ENCODE measurements around the gene VWA5B1. TPM values are rescaled to one million over a fixed set of nuclear protein-coding genes. Genes with fewer than 3 reads are reported as not detected.

Gene VWA5B1
- not detected in 2 replicates for total RNA-seq (2012; rRNA removed)
- polyA plus RNA-seq (2012; rRNA removed): not detected in 2 replicates
- polyA plus RNA-seq (2012; cell fraction: cytosol; rRNA removed): not detected in 2 replicates
- not detected in 2 replicates for polyA plus RNA-seq (2012; cell fraction: nucleus; rRNA removed; ENCODE audit: low replicate concordance)
- not detected for Bru-seq, nascent RNA
- BruChase-seq, experiment 1, labeled RNA remaining after a 6-hour chase: not detected
- not detected for BruChase-seq, experiment 2, labeled RNA remaining after a 2-hour chase
- long read RNA-seq: 0 reads

DNA sequence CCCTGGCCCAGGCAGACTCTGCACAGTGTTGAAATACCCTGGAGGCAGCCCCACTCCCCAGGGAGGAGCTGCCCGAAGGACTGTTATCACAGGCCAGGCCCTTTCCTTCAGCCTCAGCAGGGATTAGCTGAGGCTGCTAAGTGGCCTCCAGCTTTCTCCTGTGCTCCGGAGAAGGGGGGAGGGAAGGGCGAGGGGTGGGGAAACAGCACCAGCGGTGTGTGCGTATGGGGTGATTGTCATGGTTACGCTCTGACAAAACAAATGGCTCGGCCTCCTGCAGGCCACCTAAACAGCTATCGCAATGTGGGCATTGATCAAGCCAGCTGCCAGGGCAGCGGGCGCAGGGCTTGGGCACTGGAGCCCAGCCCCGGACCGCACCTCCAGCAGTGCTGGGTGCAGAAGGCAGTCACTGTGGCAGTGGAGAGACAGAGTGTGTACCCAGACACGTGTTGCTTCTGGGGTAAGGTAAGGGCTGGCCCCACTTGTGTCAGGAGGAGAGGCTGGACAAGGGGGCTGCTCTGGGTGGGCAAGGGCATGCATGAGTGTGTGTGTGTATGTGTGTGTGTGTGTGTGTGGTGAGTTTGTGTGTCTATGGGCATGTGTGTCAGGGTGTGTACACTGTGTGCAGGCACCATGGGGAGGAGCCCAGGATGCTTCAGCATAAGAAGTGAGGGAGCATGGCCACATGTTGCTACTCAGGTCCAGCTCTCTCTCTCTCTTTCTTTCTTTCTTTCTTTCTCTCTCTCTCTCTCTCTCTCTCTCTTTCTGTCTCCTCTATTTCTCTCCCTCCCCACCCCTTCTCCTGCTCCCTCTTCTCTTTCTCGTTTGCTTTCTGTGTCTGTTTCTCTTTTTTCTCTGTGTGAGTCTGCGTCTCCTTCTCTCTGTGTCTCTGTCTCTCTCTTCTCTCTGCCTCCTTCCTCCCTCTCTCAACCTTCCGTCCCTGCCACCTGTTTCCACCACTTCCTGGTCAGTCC is at the start of gene VWA5B1:
Gene VWA5B1 (plus strand): TSS at position 252 of the 974 bp plus-strand sequence. CDS start 19,727 bp downstream, outside the sequence.
- Histone ChIP-seq H4K91ac (ENCODE audit: insufficient read depth, low read depth, low read length) (no peak within 1 kb of the TSS), H3K4me3 (ENCODE audit: insufficient read depth, low read depth, low read length) (no peak within 1 kb of the TSS), H2BK5ac (ENCODE audit: low read depth, low read length, poor library complexity, severe bottlenecking) (no peak within 1 kb of the TSS), H3K4me2 (ENCODE audit: low read depth, low read length) (no peak within 1 kb of the TSS), H2AFZ (replicated peaks; ENCODE audit: low read length, poor library complexity) (no peak within 1 kb of the TSS), H3K4ac (ENCODE audit: low read depth, low read length) (no peak within 1 kb of the TSS), H3K56ac (ENCODE audit: extremely low read depth, insufficient read depth, low read length) (no peak within 1 kb of the TSS), H2BK20ac (ENCODE audit: low read depth, low read length) (no peak within 1 kb of the TSS), H3K23ac (ENCODE audit: low read depth, low read length) (no peak within 1 kb of the TSS), H3K36me3 (ENCODE audit: control insufficient read depth, insufficient read depth, low read length) (no peaks in the 10 kb centered on the region), H3K27ac (ENCODE audit: insufficient read depth, low read length) (no peak within 1 kb of the TSS), H3K4me1 (ENCODE audit: control insufficient read depth, insufficient read depth, low read length) (no peaks in the 10 kb centered on the region), H2AK5ac (ENCODE audit: low read depth, low read length) (no peak within 1 kb of the TSS), H3K9me3 (ENCODE audit: control insufficient read depth, insufficient read depth, low read length) (no peaks in the 10 kb centered on the region), H3K9me1 (ENCODE audit: insufficient read depth, low read length) (no peaks in the 10 kb centered on the region), H3K18ac (ENCODE audit: low read depth, low read length) (no peak within 1 kb of the TSS), H2BK15ac (ENCODE audit: low read depth, low read length) (no peak within 1 kb of the TSS), H2BK120ac (ENCODE audit: low read depth, low read length) (no peak within 1 kb of the TSS), H2AK9ac (replicated peaks; ENCODE audit: low read depth, low read length, poor library complexity) (no peak within 1 kb of the TSS), H3K27me3 (ENCODE audit: control insufficient read depth, insufficient read depth, low read length) (peaks cover 47% of the 10 kb centered on the region), H3K14ac (replicated peaks; ENCODE audit: low read depth, low read length) (no peak within 1 kb of the TSS), H3K9ac (ENCODE audit: low read depth, low read length) (no peak within 1 kb of the TSS), H4K5ac (ENCODE audit: low read depth, low read length) (no peak within 1 kb of the TSS), H4K8ac (ENCODE audit: low read depth in 2 of 2, low read length in 2 of 2) (no peak within 1 kb of the TSS), H4K20me1 (ENCODE audit: insufficient read depth, low read length) (no peaks in the 10 kb centered on the region), H3K79me1 (ENCODE audit: low read depth in 1 of 2, low read length in 2 of 2) (no peaks in the 10 kb centered on the region)
- TF ChIP-seq NFE2L2 (IDR thresholded peaks at IDR 0.05; ENCODE audit: low read depth, low read length) (no peak), RAD21 (IDR thresholded peaks at IDR 0.05; ENCODE audit: low read length) (no peak), FOS (IDR thresholded peaks at IDR 0.05; ENCODE audit: low read depth, low read length) (no peak), CHD1 (IDR thresholded peaks at IDR 0.05; ENCODE audit: low read depth, low read length) (no peak), USF2 (IDR thresholded peaks at IDR 0.05; ENCODE audit: low read depth, low read length) (no peak), MAFK (IDR thresholded peaks at IDR 0.05; ENCODE audit: low read depth, low read length) (no peak), RFX5 (IDR thresholded peaks at IDR 0.05; ENCODE audit: low read depth, low read length) (no peak), MXI1 (IDR thresholded peaks at IDR 0.05; ENCODE audit: borderline replicate concordance, low read depth, low read length) (no peak), MAZ (IDR thresholded peaks at IDR 0.05; ENCODE audit: borderline replicate concordance, low read depth, low read length) (no peak)
- TF ChIP-seq, protein P1, sequence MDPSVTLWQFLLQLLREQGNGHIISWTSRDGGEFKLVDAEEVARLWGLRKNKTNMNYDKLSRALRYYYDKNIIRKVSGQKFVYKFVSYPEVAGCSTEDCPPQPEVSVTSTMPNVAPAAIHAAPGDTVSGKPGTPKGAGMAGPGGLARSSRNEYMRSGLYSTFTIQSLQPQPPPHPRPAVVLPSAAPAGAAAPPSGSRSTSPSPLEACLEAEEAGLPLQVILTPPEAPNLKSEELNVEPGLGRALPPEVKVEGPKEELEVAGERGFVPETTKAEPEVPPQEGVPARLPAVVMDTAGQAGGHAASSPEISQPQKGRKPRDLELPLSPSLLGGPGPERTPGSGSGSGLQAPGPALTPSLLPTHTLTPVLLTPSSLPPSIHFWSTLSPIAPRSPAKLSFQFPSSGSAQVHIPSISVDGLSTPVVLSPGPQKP (IDR thresholded peaks at IDR 0.05; ENCODE audit: borderline replicate concordance, low read depth, low read length): no peak
- ChIA-PET CTCF (no interaction called here), POLR2A (ENCODE audit: unreplicated experiment) (no interaction called here)
- dilution Hi-C loops (cut with HindIII; ENCODE audit: low sequenced_read_pairs, unreplicated experiment) (no loop called here), in situ Hi-C loops (cut with MboI; ENCODE audit: low sequenced_read_pairs) (no loop called here), intact Hi-C loops (cut with micrococcal nuclease) (no loop called here)
- ATAC-seq (ENCODE audit: low read depth) (no peak), DNase-seq (no peak)
- WGBS, 2 experiments (ENCODE audit: extremely low coverage in 2 of 2, insufficient read length in 1 of 2): 45% methylated on average over 12 of the region's 16 CpGs; no CpG with 5 or more reads in 1 of the 2 experiments
- BruUV-seq (replicated peaks): no TSS peak

Measured in IMR-90 (cell line).